Stimulated activated CD8-positive, alpha-beta memory T cell treated with anti-CD3 and anti-CD28 coated beads, Interleukin-4, amount 100 ng/mL, for 24 hours (primary cell): Measurements from ENCODE around the gene DLEC1.
"Not testable (repeated sequence)": the region's sequence is repeated elsewhere in the genome, so short reads cannot be mapped to it uniquely, and the experiment has no call there.

ENCODE experiments used
- DNase-seq: peaks from one replicate; pipeline ENCODE4 v3.0.0-alpha.2; 2020; ENCODE audit warnings: low read depth

Gene DLEC1

DNA sequence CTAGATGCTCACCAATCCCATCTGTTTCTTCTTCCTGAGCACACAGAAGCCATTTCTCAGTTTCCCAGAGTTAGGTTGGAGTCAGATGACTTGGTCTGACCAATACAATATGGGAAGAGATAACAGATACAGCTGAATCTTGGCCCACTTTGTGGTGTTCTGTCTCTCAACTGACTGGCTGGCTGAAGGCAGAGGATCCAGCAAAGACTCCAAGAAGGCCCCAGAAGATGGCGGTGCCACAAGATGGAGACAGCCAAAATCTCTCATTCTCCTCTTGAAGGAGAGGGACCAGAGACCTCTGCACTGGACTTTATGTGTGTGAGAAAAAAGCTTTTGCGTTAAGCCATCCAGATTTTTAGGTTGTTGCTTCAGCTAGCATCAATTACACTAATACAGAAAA, 118.1 kb downstream of the DLEC1 start:
- DNase-seq = no peak

DNA sequence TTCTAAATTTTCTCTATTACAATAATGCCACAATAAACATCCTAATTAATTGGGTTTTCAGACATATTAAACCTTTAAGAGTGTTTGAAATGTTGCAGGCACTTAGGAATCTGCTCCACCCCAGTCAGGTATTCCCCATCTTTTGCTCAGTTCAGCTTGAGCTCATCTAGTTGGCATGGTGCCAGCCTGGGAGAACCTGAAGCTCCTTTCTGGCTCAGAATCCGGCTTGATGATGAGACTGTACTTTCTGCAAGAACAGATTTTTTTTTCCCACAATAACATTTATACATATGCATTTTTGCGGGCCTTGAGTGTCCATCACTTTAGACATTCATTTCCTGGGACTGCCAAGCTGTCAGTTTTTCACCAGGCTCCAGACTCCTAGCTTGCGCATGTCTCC, 118.6 kb downstream of the DLEC1 start:
- DNase-seq = no peak

DNA sequence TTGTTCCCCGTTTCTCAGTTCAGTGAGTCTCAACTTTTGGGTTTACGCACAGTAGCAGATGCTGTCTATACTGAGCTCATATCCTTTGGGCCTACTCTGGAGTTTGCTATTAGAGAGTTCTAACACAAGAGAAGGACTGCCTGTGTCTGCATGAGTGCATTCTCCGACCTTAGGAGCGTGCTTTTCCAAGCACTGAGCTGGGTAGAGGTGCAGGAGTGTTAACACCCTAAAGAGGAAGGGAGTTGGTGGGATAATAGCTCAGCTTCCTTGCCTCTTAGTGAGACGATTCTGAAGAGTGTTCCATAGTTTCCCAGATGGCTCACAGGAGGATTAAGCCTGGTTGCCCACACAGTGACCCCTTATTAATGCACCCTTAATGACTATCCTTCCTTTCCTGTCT, 119.5 kb downstream of the DLEC1 start:
- no peak for DNase-seq

DNA sequence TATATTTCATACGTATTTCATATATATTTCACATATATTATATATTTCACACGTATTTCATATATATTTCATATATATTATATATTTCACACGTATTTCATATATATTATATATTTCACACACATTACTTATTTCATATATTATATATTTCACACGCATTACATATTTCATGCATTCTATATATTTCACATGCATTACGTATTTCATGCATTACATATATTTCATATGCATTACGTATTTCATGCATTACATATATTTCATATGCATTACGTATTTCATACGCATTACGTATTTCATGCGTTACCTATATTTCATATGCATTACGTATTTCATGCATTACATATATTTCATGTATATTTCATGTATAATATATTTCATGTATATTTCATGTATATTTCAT, 121.7 kb downstream of the DLEC1 start:
- DNase-seq = not testable (repeated sequence)

DNA sequence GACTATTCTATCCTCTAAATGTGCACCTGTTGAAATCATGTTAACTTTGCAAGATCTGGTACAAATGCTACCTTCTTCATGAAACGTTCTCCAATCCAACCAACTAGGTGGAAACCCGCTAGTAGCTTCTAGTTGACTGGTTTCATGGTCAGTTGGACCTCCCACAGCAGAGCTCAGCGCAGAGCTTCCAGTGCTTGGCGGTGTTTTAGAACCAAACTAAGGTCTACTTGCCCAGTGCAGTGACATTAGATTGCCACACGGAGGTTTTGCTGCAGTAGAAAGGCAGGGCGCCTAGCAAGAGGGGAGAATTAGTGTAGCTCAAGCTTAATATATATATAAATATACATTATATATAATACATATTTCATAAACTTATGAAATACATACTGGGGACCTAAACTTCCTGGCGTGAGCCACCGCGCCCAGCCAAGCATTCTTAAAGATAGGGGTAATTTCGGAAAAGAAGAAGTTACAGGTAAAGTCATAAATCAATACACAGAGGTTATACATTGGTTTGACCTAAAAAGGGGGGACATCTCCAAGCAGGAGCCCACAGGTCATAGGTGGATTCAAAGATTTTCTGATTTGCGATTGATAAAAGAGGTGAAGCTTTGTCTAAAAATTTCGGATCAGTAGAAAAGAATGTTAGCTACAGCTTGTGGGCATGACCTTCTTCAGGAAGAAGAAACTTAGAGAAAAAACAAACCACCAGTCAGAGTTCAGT, 124.3 kb downstream of the DLEC1 start:
- DNase-seq = no peak

DNA sequence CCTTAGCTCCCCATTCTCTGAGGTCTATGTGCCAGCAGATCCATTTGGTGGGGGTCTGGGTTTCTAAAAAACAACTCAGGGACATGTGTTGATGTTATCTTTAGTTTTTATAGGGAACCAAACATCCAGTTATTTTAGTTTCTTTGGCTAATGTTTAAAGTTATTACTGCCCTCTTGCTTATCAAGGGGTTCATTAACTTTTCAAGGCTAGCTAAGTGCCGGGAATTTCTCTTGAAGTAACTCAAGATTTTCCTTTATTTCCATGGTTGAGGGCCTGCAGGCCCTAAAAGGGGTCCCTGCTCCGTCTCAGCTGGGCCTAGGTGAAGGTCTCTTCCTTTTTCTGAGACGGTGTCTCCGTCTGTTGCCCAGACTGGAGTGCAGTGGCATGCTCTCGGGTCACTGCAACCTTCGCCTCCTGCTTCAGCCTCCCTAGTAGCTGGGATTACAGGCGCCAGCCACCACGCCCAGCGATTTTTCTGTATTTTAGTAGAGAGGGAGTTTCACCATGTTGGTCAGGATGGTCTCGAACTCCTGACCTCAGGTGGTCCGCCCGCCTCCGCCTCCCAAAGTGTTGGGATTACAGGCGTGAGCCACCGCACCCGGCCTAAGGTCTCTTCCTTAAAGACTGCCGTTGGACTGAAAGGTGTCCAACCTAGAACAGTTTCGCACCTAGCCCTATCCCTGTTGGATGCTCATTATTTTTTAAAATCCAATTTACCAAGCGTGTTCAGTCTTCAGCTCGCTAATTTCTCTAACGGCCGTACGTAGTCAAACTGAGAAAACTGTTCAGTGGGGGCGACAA, 125.0 kb downstream of the DLEC1 start:
- DNase-seq = no peak

DNA sequence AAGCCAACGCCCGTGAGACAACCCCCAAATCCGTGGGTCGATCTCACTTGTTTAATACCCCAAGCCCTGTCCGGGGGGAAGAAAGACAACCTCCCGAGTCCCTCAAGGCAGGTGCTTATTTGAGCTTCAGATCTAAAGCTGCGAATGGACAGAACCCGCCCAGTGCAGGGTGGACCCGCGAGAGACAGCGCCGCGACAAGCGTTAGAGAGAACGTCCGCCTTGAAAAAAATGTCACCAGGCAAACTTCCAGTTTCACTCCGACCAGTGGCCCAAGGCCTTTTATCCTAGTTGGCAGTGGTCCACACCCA, 125.6 kb downstream of the DLEC1 start:
- no peak for DNase-seq

DNA sequence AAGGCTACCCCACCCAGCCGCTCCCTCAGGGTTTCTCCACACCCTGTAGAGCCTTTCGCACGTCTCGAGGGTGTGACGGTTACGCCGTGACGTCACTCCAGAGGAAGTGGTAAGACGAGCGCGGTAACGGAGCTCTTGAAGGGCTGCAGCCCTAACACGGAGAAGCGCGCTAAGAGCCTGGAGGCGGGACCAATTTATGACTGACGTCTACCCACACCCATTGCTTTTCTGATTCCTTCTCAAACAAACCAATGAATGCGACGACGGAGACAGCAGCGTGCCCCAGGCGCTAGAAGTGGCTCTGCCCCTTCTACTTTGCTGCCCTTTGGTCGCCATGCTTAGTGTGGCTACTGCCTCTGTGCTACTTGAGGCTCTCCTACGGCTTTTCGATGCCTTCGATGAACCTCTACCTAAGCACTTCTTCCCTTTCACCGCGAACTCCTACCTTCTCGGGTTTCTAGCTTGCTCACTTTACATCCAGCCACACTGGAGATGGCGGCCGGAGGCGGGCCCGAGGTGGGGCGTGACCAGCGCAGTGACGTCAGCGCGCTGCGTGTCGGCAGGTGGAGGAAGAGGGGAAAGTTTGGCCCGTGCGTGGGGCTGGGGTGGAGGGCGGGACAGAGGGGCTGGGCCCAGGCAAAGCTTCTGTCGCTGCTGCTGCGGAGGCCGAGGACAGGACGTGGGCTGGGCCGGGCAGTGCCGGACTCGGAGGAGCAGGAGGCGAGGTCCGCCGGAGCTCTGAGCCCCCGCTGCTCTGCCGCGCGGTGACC, 126.1 kb downstream of the DLEC1 start, which contains the start of gene OXSR1:
TSS of gene OXSR1 (plus strand) at position 586 of the 770 bp plus-strand sequence. CDS start 340 bp downstream, outside the sequence.
- DNase-seq = peak; percentile 92

DNA sequence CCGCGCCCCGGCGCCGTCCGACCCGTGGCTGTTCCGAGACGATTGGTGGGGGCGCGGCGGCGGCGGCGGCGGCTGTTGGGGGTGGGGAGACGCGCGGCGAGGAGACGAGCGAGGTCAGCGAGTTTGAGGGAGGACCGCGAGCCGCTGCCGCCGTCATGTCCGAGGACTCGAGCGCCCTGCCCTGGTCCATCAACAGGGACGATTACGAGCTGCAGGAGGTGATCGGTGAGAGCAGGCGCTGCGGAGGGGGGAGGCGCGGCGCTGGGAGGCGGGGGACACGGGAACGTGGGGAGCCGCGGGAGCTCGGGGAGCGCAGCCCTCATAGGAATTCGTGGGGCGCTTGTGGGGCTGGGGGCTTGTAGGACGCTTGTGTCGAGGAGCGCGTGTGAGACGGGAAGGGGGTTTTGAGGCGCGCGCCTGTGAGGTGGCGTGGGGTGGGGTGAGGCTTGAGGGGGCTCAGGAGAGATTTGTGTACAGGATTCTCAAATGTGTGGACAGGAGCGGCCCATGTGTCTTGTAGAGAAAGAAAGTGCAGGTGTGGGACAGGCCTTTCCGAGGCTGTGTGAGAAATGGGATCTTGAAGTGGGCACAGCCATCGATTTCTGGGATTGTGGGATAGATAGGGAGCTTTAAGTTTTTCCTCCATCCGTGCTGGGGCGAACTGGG, 126.8 kb downstream of the DLEC1 start:
- no peak for DNase-seq

DNA sequence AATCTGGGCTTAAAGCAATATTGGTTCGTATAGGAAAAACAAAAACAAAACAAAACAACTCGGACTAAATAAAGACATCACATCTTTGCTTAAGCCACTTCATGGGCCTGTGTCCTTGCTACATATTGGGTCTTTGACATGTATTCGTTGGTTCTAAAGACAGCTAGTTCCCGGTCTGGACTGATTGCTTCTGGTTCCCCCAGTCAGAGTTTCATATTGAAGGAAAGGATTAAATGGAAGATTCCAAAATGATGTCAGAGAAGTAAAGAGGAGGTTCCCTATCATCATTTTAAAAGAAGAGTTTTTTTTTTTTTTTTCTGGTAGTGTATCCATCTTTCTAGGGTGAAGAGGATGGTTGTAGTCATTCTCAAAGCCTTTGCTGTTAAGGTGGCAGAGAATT, 128.6 kb downstream of the DLEC1 start:
- no peak for DNase-seq

DNA sequence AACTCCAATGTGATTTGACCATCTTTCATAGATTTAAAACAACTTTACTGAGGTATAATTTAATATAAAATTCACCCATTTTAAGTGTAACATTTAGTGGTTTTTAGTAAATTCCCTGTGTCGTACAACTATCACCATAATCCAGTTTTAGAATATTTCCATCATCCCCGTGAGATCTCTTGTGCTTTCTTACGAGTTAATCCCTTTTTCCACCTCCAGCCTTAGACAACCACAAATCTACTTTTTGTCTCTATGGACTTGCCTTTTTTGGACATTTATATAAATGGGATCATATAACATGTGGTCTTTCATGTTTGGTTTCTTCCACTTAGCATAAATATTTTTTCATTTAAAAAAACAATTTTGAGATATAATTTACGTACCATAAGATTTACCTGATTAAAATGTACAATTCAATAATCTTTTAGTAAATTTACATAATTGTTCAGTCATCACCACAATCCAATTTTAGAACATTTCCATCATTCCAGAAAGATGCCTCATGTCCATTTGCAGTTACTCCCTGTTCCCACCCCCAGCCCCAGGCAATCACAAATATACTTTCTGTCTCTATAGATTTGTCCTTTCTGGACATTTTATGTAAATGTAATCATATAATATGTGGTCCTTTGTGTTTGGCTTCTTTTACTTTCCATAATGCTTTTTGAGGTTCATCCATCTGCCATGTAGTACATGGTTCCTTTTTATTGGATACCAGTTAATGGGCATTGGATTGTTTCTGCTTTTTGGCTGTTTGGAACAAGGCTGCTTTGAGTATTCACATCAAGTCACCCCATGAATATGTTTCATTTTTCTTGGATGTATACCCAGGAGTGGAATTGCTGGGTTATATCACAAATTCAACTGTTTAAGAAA, 129.4 kb downstream of the DLEC1 start:
- DNase-seq = no peak

DNA sequence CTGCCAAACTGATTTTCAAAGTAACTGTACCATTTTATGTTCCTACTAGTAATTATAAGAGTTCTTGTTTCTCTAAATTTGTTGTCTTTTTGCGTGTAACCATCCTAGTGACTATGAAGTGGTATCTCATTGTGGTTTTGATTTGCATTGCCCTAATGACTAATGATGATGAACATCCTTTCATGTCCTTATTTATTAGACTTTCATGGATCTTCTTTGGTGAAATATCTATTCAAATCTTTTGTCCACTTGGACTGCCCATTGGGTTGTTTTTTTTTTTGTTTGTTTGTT, 130.0 kb downstream of the DLEC1 start:
- no peak for DNase-seq

DNA sequence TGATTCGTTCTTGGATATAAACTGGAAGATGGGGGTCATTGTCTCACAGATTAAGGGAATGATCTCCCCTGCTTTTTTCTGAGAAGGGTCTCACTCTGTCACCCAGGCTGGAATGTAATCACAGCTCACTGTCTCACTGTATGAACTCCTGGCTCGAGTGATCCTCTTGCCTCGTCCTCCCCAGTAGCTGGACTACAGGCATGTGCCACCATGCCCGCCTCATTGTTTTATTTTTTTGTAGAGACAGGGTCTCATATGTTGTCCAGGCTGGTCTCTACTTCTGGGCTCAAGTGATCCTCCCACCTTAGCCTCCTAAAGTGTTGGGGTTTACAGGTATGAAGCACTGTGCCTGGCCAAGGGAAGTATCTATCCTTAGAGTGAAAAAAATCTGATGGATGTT, 131.7 kb downstream of the DLEC1 start:
- DNase-seq = no peak

DNA sequence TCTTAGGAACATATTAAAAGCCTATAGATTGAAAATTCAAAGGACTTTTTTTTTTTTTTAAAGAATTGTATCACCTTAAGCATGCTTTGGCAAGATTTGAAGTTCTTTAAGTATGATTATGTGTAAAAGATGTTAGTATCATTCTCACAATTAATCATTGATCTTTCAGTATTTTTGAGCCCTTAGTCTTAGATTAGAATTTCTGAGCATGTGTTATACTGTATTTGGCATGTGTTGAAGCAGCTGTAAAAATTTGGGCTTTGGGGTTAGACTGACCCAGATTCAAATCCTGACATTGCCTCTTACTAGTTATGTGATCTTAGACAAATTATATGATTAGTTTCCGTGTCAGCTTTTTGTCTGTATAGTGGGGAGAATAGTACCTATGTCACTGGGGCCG, 132.6 kb downstream of the DLEC1 start:
- DNase-seq = no peak
